CD4-positive, alpha-beta memory T cell (primary cell): ENCODE data around the gene MAN2A1. TPM values are rescaled to one million over a fixed set of nuclear protein-coding genes. Genes with fewer than 3 reads are reported as not detected.

ENCODE experiments used
- CTCF ChIA-PET: fragments of 350-600 bp; sonication (Branson Sonifier 250); formaldehyde crosslinking; loops from one replicate; lab custom pipeline; 2021; ENCODE audit warnings: inconsistent platforms; ENCODE audit not compliant: partially characterized antibody; lab: Charles Lee
- POLR2A ChIA-PET: fragments of 350-600 bp; sonication (Branson Sonifier 250); formaldehyde crosslinking; loops from one replicate; lab custom pipeline; 2021; ENCODE audit not compliant: partially characterized antibody; lab: Charles Lee
- DNase-seq, 5 donors: peaks; one replicate each; pipeline versions ENCODE4 v3.0.0 to v3.0.0-alpha.2; 2020 to 2022; ENCODE audit warnings: mixed read lengths in 1 of 5
- H3K27ac ChIP-seq: one replicate; pipeline ENCODE4 v1.7.0; 2013; ENCODE audit warnings: low read depth, low read length
- H3K27me3 ChIP-seq: 2 replicates; pipeline ENCODE4 v1.7.0; 2013; ENCODE audit warnings: mild to moderate bottlenecking, low read length, moderate library complexity; ENCODE audit not compliant: insufficient read depth
- H3K36me3 ChIP-seq: 2 replicates; pipeline ENCODE4 v1.7.0; 2013; ENCODE audit warnings: mild to moderate bottlenecking, low read length, moderate library complexity; ENCODE audit not compliant: insufficient read depth
- H3K4me1 ChIP-seq: 2 replicates; pipeline ENCODE4 v1.7.0; 2013; ENCODE audit warnings: mild to moderate bottlenecking, low read length, moderate library complexity; ENCODE audit not compliant: insufficient read depth
- H3K4me3 ChIP-seq, 2 donors: one replicate each; pipeline ENCODE4 v1.7.0; 2013; ENCODE audit warnings: low read length in 2 of 2, mild to moderate bottlenecking in 1 of 2
- H3K9me3 ChIP-seq, 2 donors: one replicate each; pipeline ENCODE4 v1.7.0; 2013; ENCODE audit warnings: low read length in 2 of 2, control low read depth in 1 of 2; ENCODE audit not compliant: control insufficient read depth in 1 of 2
- H3K27ac Mint-ChIP-seq, 7 donors: one replicate each; pipeline ENCODE4 v1.8.0; 2020 to 2021; ENCODE audit warnings: mixed read lengths in 7 of 7, mild to moderate bottlenecking in 6 of 7, inconsistent platforms in 3 of 7, moderate library complexity in 3 of 7
- H3K27me3 Mint-ChIP-seq, 2 donors: one replicate each; pipeline ENCODE4 v1.8.0; 2020 to 2021; ENCODE audit warnings: mixed read lengths in 2 of 2
- H3K36me3 Mint-ChIP-seq, 2 donors: one replicate each; pipeline ENCODE4 v1.8.0; 2020 to 2021; ENCODE audit warnings: mixed read lengths in 2 of 2, inconsistent platforms in 1 of 2, mild to moderate bottlenecking in 1 of 2
- H3K4me1 Mint-ChIP-seq, 4 donors: one replicate each; pipeline ENCODE4 v1.8.0; 2020 to 2021; ENCODE audit warnings: mixed read lengths in 4 of 4, mild to moderate bottlenecking in 1 of 4
- H3K4me3 Mint-ChIP-seq, 8 donors: one replicate each; pipeline ENCODE4 v1.8.0; 2020 to 2021; ENCODE audit warnings: mixed read lengths in 8 of 8, mild to moderate bottlenecking in 7 of 8, moderate library complexity in 6 of 8, inconsistent platforms in 3 of 8
- H3K9me3 Mint-ChIP-seq, 8 donors: one replicate each; pipeline ENCODE4 v1.8.0; 2020 to 2021; ENCODE audit warnings: mixed read lengths in 8 of 8, mild to moderate bottlenecking in 5 of 8, inconsistent platforms in 3 of 8, moderate library complexity in 1 of 8
- intact Hi-C: fragments of 100-400 bp; cut with micrococcal nuclease; formaldehyde crosslinking; loops from one replicate; pipeline ENCODE4 v1.15.1; 2023
- polyA plus RNA-seq, 2 donors: library from polyadenylated mRNA; unstranded; fragments of 300-500 nt; fragmentation: Illumina TruSeq; gene quantifications; one replicate each; pipeline ENCODE4 v1.2.3, GENCODE V29; 2021
- total RNA-seq, 2 experiments: library from RNA; stranded (reverse); gene quantifications; one replicate each; pipeline ENCODE4 v1.2.3, GENCODE V29; 2021

MAN2A1 gene
- total and polyA plus RNA-seq, 4 experiments from 2014 or later = 21.0 to 81.0 (median 51.9) TPM

DNA sequence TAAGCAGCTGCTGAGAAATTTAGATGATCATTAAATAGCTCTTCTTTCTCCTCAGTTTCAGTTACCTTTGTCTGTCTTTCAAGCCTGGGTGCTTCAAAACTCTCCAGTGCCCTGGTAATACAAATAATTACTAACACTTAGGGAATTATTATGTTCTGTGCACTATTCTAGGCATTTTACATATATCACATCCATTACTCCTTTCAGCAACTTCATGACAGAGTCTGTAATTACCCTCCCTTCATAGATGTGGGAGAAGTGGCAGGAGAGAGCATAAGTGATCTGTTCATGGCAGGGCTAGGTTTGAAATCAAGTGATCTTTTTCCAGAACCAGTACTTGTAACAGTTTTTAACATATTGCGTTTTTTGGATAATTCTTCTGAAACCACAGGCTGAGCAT is 32.0 kb downstream of the MAN2A1 start:
- Histone ChIP-seq H3K27ac (no peak overlapping the region), H3K36me3 (peaks cover 9% of the 10 kb centered on the region), H3K4me3 (no peak overlapping the region), H3K9me3 (no peaks in the 10 kb centered on the region), H3K27me3 (no peaks in the 10 kb centered on the region), H3K4me1 (no peaks in the 10 kb centered on the region)
- no peak for DNase-seq
- intact Hi-C loops = no loop called here
- POLR2A ChIA-PET = no interaction called here
- CTCF ChIA-PET = interaction anchor here (1.6 kb wide), 1 partner anchor 131 kb away, joined by 3 read pairs; no protein-coding TSS in a partner anchor
- Mint-ChIP-seq H3K9me3 (no peaks in the 10 kb centered on the region), H3K4me1 (peaks cover 28 to 34% (median 31%) of the 10 kb centered on the region in 4 donors), H3K27me3 (no peaks in the 10 kb centered on the region), H3K36me3 (peaks cover 50 to 52% of the 10 kb centered on the region in 2 donors), H3K27ac (no peak overlapping the region), H3K4me3 (no peak overlapping the region)

DNA sequence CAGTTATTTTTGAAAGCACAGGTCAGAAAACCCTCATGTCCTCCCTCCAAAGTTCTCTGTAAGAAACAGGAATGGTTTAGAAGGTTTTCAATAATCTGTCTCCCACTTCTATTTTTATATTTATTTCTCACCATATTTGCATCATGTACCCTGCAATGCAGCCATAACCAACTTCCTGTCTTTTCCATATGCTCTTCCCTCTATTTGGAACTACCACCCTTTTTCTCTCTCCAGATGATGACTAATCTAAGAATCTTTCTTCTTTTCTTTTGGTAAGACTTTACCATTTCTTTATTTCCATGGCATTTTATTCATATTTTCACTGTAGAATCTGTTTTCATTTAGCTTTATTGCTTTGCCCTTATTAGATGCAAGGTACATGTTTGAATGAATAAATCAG is 33.9 kb downstream of the MAN2A1 start:
- peak overlapping the region in 2 of 7 donors; percentile 13 to 18 for H3K27ac Mint-ChIP-seq

DNA sequence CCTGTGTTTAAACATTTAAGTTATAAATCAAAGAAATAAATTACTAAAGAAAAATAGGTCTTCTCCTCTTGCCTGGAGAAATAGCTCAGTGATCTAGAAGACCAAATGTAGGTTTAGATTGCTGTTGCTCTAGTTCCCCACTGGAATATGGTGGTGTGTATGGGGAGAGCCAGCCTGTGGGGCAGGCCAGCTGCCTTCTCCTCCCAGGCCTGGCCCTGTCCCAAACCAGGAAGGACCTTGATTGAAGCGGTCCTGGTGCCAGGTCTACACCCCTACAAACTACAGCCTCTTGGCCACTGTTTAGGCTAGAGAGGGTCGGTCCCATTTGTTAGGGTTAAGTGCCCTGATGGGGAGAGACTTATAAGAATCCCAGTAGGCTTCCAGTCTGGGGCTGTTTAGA is 35.4 kb downstream of the MAN2A1 start:
- Mint-ChIP-seq H3K4me3 (no peak overlapping the region), H3K27me3 (no peaks in the 10 kb centered on the region), H3K4me1 (peaks cover 26 to 41% (median 33%) of the 10 kb centered on the region in 4 donors), H3K27ac (peak overlapping the region in 1 of 7 donors; percentile 77), H3K36me3 (peaks cover 49 to 50% of the 10 kb centered on the region in 2 donors), H3K9me3 (no peaks in the 10 kb centered on the region)
- peak in 1 of 5 donors; percentile 30 for DNase-seq
- no peaks in the 10 kb centered on the region for H3K36me3 ChIP-seq
- H3K4me3 ChIP-seq = no peak overlapping the region
- ChIA-PET CTCF (no interaction called here), POLR2A (interaction anchor here (1.0 kb wide), 1 partner anchor 35 kb away, joined by 3 read pairs; the partner anchor contains the start of gene MAN2A1)
- H3K27ac ChIP-seq = no peak overlapping the region
- H3K9me3 ChIP-seq = no peaks in the 10 kb centered on the region
- no peaks in the 10 kb centered on the region for H3K4me1 ChIP-seq
- no peaks in the 10 kb centered on the region for H3K27me3 ChIP-seq
- intact Hi-C loops = no loop called here

More for the DNA sequence above, 33.9 kb downstream of the MAN2A1 start:
- H3K9me3 ChIP-seq = no peaks in the 10 kb centered on the region
- Mint-ChIP-seq H3K4me1 (peaks cover 29 to 41% (median 35%) of the 10 kb centered on the region in 4 donors), H3K36me3 (peaks cover 47 to 48% of the 10 kb centered on the region in 2 donors), H3K9me3 (no peaks in the 10 kb centered on the region), H3K27me3 (no peaks in the 10 kb centered on the region), H3K4me3 (no peak overlapping the region)
- ChIA-PET CTCF (no interaction called here), POLR2A (no interaction called here)
- no peaks in the 10 kb centered on the region for H3K4me1 ChIP-seq
- no peak overlapping the region for H3K27ac ChIP-seq
- intact Hi-C loops = no loop called here
- no peak overlapping the region for H3K4me3 ChIP-seq
- DNase-seq = no peak
- no peaks in the 10 kb centered on the region for H3K36me3 ChIP-seq
- no peaks in the 10 kb centered on the region for H3K27me3 ChIP-seq

DNA sequence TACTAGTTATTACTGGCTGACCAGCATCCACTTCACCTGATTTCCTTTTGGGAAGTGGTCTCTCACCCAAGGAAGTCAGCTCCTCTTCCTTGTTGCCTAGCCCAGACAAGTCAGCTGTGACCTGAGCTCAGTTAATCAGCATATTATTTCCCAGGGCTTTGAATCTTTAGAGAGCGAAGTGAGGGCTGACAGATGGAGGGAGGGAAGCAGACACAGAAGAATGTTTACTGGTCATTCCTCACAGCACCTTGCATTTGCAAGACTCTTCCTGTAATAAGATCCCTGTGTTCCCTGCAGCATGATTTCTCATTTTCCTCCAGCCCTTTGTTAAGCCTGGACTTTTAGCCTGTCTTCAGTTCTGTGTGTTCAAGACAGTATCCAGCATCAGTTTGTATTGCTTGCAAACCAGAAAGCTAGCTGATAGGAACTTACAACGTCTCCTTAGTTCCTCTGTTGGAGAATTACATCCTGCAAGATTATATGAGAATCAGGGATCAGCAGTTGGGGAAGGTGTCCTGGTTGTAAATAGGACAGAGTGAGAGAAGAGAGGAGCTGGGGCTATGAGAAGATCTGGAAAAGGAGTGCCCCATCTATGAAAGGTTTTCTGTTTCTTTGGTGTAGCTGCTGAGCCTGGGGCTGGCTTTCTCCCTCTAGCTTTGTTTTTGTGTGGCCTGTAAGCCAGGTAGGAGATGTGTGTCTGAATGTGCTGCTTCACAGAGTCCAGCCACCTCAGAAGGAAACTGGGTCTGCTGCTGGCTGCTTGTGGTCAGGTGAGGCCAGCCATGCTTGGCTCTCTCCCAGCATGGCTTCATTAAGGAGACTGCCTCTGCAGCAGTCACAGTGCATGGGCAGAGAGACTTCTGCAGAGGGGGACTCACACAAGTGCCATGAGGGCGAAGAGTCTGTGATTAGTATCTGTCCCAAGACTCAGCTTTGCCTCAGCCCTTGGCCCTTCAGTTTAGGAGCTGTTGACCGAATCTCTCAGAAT is 50.3 kb downstream of the MAN2A1 start:
- H3K4me1 Mint-ChIP-seq = peaks cover 32 to 80% (median 45%) of the 10 kb centered on the region in 4 donors
- POLR2A ChIA-PET = no interaction called here
- H3K27me3 Mint-ChIP-seq = no peaks in the 10 kb centered on the region

DNA sequence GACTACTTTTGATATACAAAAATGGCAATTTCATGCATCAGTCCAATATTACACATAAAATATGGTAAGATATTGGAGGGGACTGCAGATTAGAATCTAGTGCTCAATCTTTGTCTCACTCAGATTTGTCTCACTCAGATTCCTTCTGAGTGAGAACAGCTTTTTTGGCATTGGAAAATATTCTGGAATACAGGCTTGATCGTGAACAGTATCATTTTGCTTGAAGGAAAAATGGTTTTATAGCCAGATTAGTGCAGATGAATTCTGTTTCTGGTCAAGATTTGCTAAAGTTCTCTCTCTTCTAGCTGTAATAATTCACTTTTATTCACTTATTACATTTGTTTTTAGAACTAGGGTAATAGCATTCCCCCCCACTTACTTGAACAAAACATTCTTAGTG is 51.2 kb downstream of the MAN2A1 start:
- Mint-ChIP-seq H3K4me1 (peaks cover 32 to 77% (median 45%) of the 10 kb centered on the region in 4 donors), H3K27ac (peak overlapping the region in 1 of 7 donors; percentile 42)

More for the DNA sequence above, 50.3 kb downstream of the MAN2A1 start:
- CTCF ChIA-PET = no interaction called here
- Mint-ChIP-seq H3K4me3 (peak overlapping the region in 1 of 8 donors; percentile 14), H3K36me3 (peaks cover 46 to 64% of the 10 kb centered on the region in 2 donors), H3K27ac (peak overlapping the region in 4 of 7 donors; percentile 37 to 75 (median 50)), H3K9me3 (peaks cover 0 to 3% (median 0%) of the 10 kb centered on the region in 8 donors)
- Histone ChIP-seq H3K4me3 (no peak overlapping the region), H3K9me3 (no peaks in the 10 kb centered on the region), H3K4me1 (peaks cover 12% of the 10 kb centered on the region), H3K27me3 (no peaks in the 10 kb centered on the region), H3K27ac (no peak overlapping the region), H3K36me3 (peaks cover 6% of the 10 kb centered on the region)
- intact Hi-C loops = no loop called here
- no peak for DNase-seq

DNA sequence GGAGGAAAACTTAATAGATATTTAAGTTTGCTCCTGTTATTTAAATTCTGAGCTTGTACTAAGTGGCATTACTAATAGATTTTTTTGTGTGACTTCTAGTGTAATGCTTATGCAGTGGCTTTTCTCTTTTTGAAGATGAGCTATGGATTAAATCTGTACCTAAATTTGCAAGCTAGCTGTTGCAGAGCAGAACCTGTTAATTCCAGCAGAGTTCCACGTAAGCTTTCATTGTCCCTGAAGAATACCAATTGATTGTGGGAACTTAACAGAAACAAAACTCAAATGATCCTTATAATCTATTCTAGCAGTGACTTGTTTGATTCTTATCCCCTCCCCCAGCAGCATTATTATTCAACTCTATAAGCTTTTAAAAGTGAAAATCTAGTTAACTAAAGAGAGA is 51.7 kb downstream of the MAN2A1 start:
- POLR2A ChIA-PET = no interaction called here
- Histone ChIP-seq H3K36me3 (peaks cover 6% of the 10 kb centered on the region), H3K27ac (no peak overlapping the region), H3K4me3 (no peak overlapping the region), H3K9me3 (no peaks in the 10 kb centered on the region), H3K4me1 (peaks cover 12% of the 10 kb centered on the region), H3K27me3 (no peaks in the 10 kb centered on the region)
- Mint-ChIP-seq H3K36me3 (peaks cover 46 to 65% of the 10 kb centered on the region in 2 donors), H3K4me1 (peaks cover 32 to 80% (median 46%) of the 10 kb centered on the region in 4 donors), H3K4me3 (no peak overlapping the region), H3K27me3 (no peaks in the 10 kb centered on the region), H3K27ac (no peak overlapping the region), H3K9me3 (peaks cover 0 to 3% (median 0%) of the 10 kb centered on the region in 8 donors)
- no peak for DNase-seq
- CTCF ChIA-PET = interaction anchor here (1.5 kb wide), 1 partner anchor 344 kb away, joined by 3 read pairs; no protein-coding TSS in a partner anchor
- intact Hi-C loops = no loop called here

More for the DNA sequence above, 51.2 kb downstream of the MAN2A1 start:
- no peaks in the 10 kb centered on the region for H3K27me3 ChIP-seq
- intact Hi-C loops = no loop called here
- H3K4me3 ChIP-seq = no peak overlapping the region
- H3K9me3 ChIP-seq = no peaks in the 10 kb centered on the region
- peaks cover 6% of the 10 kb centered on the region for H3K36me3 ChIP-seq
- POLR2A ChIA-PET = no interaction called here
- CTCF ChIA-PET = interaction anchor here (1.5 kb wide), 1 partner anchor 344 kb away, joined by 3 read pairs; no protein-coding TSS in a partner anchor
- no peak overlapping the region for H3K27ac ChIP-seq
- H3K27me3 Mint-ChIP-seq = no peaks in the 10 kb centered on the region
- H3K9me3 Mint-ChIP-seq = peaks cover 0 to 3% (median 0%) of the 10 kb centered on the region in 8 donors
- DNase-seq = no peak
- peaks cover 46 to 65% of the 10 kb centered on the region in 2 donors for H3K36me3 Mint-ChIP-seq
- no peak overlapping the region for H3K4me3 Mint-ChIP-seq
- H3K4me1 ChIP-seq = peaks cover 12% of the 10 kb centered on the region

DNA sequence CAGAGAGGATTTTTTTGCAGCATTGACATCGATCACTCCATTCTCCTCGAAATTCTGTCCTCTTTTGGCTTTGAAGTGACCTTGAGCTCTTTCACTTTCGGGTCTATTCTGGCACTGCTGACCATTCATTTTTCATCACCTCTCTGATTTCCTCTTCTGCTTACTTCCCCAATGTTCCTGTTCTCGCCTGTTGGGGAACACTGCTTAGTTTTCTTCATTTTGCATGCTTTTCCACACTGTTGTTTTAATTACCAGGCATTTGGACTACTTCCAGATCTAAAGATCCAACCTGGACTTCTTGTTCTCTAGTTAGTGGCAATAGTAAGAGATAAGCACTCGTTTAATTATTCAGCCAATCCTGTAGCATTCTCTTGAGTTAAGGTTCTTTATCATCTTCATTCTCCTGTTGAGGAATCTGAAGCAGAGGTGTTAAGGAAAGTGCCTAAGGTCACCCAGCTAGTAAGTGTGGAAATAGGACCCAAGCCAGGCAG is 53.4 kb downstream of the MAN2A1 start:
- Mint-ChIP-seq H3K9me3 (peaks cover 0 to 3% (median 0%) of the 10 kb centered on the region in 8 donors), H3K27ac (peak overlapping the region in 2 of 7 donors; percentile 23 to 25), H3K27me3 (no peaks in the 10 kb centered on the region), H3K36me3 (peaks cover 43 to 58% of the 10 kb centered on the region in 2 donors), H3K4me3 (no peak overlapping the region), H3K4me1 (peaks cover 35 to 81% (median 46%) of the 10 kb centered on the region in 4 donors)
- H3K27ac ChIP-seq = no peak overlapping the region
- peaks cover 6% of the 10 kb centered on the region for H3K36me3 ChIP-seq
- no peak overlapping the region for H3K4me3 ChIP-seq
- H3K4me1 ChIP-seq = peaks cover 25% of the 10 kb centered on the region
- CTCF ChIA-PET = no interaction called here
- no peaks in the 10 kb centered on the region for H3K9me3 ChIP-seq
- no peak for DNase-seq
- POLR2A ChIA-PET = no interaction called here
- intact Hi-C loops = no loop called here
- no peaks in the 10 kb centered on the region for H3K27me3 ChIP-seq
